ENCODE measurements around the gene CAPN15. TPM values are rescaled to one million over a fixed set of nuclear protein-coding genes. Genes with fewer than 3 reads are reported as not detected.

CAPN15 gene
- total RNA-seq, 1 experiment from 2014 or later: 76.4 TPM

DNA sequence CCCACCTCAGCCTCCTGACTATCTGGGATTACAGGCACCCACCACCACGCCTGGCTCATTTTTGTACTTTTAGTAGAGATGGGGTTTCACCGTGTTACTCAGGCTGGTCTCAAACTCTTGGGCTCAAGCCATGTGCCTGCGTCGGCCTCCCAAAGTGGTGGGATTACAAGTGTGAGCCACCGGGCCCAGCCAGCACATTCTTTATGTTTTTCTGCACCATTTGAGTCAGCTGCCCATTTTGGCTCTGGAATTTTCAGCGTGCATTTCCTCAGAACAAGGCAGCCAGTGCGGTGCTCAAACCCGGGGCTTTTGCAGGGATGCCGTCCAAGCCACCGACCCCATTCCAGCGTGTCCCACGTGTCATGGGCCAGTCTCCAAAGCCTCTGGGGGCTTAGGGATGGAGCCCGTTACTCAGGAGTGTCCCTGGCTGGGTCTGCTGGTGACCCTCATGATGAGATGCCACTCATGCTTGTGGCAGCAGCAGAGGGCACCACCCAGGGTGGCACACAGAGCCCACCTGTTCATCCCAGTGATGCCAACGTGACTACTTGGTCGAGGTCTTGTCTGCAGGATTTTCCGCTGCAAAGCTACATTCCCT, 58.6 kb downstream of the CAPN15 start:
- Histone ChIP-seq H3K14ac (ENCODE audit: insufficient read depth, low read length) (no peak overlapping the region), H3T11ph (ENCODE audit: low read length) (no peak overlapping the region), H2AFZ (ENCODE audit: low read length) (no peak overlapping the region), H4K91ac (ENCODE audit: insufficient read length, low read depth, low read length) (no peak overlapping the region), H3K4me1 (ENCODE audit: insufficient read depth, low read length) (no peaks in the 10 kb centered on the region; the same call in 1 of the 2 replicates), H3K23ac (ENCODE audit: insufficient read length, low read depth, low read length) (no peak overlapping the region), H3K23me2 (ENCODE audit: insufficient read length, low read depth, low read length, poor library complexity, severe bottlenecking) (peaks cover 5% of the 10 kb centered on the region), H3K27me3 (ENCODE audit: insufficient read depth, low read length) (peaks cover 7% of the 10 kb centered on the region; the same call in 1 of the 2 replicates), H2BK120ac (ENCODE audit: low read depth, low read length, poor library complexity, severe bottlenecking) (no peak overlapping the region), H3K27ac (ENCODE audit: insufficient read length, low read depth, low read length) (no peak overlapping the region), H2BK12ac (ENCODE audit: insufficient read length, low read depth, low read length) (no peak overlapping the region), H2AK5ac (ENCODE audit: insufficient read length, low read length) (no peak overlapping the region), H2BK15ac (ENCODE audit: low read depth, low read length) (no peak overlapping the region), H3K79me2 (ENCODE audit: insufficient read depth, low read length) (no peaks in the 10 kb centered on the region; the same call in 1 of the 2 replicates), H4K5ac (ENCODE audit: insufficient read length, low read depth, low read length) (no peak overlapping the region), H3K4me2 (ENCODE audit: insufficient read depth, insufficient read length, low read length) (no peak overlapping the region), H3K4ac (ENCODE audit: low read depth, low read length) (no peak overlapping the region), H2BK5ac (ENCODE audit: insufficient read length, low read length) (no peak overlapping the region), H3K79me1 (ENCODE audit: insufficient read depth, low read depth, low read length, poor library complexity, severe bottlenecking) (no peaks in the 10 kb centered on the region), H2BK20ac (ENCODE audit: low read depth, low read length, poor library complexity, severe bottlenecking) (no peak overlapping the region), H3K18ac (ENCODE audit: insufficient read length, low read depth, low read length) (no peak overlapping the region), H4K20me1 (ENCODE audit: control insufficient read depth, insufficient read depth, insufficient read length) (no peaks in the 10 kb centered on the region), H3K56ac (ENCODE audit: insufficient read length, low read depth, low read length) (no peak overlapping the region), H4K8ac (replicated peaks; ENCODE audit: insufficient read length, low read depth, low read length) (no peak overlapping the region), H3K9me3 (ENCODE audit: control insufficient read depth, low read depth, low read length) (no peaks in the 10 kb centered on the region), H3K9ac (ENCODE audit: extremely low read depth, insufficient read length, low read length) (no peak overlapping the region)
- H3K4me3 Mint-ChIP-seq: peak overlapping the region in 1 of 2 experiments; percentile 51; a peak in 2 of 5 replicates
- peaks cover 39% of the 10 kb centered on the region for H3K27me3 Mint-ChIP-seq (ENCODE audit: low read depth)
- DNase-seq: no peak
- no CpG with 5 or more reads among the region's 16 CpGs for WGBS (ENCODE audit: extremely low coverage, insufficient read length, low lambda C conversion rate)
- TF ChIP-seq, protein P1, sequence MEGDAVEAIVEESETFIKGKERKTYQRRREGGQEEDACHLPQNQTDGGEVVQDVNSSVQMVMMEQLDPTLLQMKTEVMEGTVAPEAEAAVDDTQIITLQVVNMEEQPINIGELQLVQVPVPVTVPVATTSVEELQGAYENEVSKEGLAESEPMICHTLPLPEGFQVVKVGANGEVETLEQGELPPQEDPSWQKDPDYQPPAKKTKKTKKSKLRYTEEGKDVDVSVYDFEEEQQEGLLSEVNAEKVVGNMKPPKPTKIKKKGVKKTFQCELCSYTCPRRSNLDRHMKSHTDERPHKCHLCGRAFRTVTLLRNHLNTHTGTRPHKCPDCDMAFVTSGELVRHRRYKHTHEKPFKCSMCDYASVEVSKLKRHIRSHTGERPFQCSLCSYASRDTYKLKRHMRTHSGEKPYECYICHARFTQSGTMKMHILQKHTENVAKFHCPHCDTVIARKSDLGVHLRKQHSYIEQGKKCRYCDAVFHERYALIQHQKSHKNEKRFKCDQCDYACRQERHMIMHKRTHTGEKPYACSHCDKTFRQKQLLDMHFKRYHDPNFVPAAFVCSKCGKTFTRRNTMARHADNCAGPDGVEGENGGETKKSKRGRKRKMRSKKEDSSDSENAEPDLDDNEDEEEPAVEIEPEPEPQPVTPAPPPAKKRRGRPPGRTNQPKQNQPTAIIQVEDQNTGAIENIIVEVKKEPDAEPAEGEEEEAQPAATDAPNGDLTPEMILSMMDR (conservative IDR thresholded peaks at IDR 0.05): no peak
- H3K9me3 Mint-ChIP-seq: 0 out of 5 replicates have a peak, but pooled peaks cover 0 to 3% of the 10 kb centered on the region in 2 experiments
- H3K4me1 Mint-ChIP-seq: peaks cover 13 to 28% of the 10 kb centered on the region in 2 experiments
- H3K27ac Mint-ChIP-seq: no peak overlapping the region
- H3K36me3 Mint-ChIP-seq (ENCODE audit: insufficient read depth in 1 of 3, low read depth in 3 of 3): peaks cover 0 to 4% (median 4%) of the 10 kb centered on the region in 3 experiments; a peak in 4 of 7 replicates

Data from H9 (cell line).